GM21515 (cell line): ENCODE data around the gene TNRC18.

Source experiments
- ATAC-seq: cut with Tn5 transposase; IDR thresholded peaks from one replicate; pipeline ENCODE4 v1.9.1; 2021; ENCODE audit not compliant: unreplicated experiment

Gene TNRC18

GRCh38 chr7:5428478-5429252 lies 5.0 kb upstream of the TNRC18 start:
- ATAC-seq: no peak

DNA sequence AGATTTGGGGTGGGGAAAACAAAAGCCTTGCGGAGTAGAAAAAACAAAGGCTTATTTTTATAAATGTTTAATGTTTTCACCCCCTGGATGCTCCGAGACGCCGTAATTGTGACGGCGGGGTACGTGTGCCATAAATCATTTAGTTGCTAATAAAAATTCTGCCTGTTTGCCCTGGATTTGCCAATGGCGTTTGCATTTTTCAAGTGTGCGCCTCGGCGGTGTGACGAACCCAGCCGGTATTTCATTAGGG lies 2.5 kb upstream of the TNRC18 start:
- ATAC-seq: no peak

- no peak for ATAC-seq
Observed at GRCh38 chr7:5425507-5426225, 2.0 kb upstream of the TNRC18 start.

- no peak for ATAC-seq
Observed at GRCh38 chr7:5424749-5425506, 1.3 kb upstream of the TNRC18 start.

GRCh38 chr7:5423976-5424748 lies 528 bp upstream of the TNRC18 start:
- ATAC-seq: no peak

- ATAC-seq: no peak
Observed at GRCh38 chr7:5422396-5423305, 983 bp downstream of the TNRC18 start.

GRCh38 chr7:5421714-5422395 lies 1.8 kb downstream of the TNRC18 start:
- ATAC-seq: no peak

- no peak for ATAC-seq
Observed at GRCh38 chr7:5420881-5421713, 2.5 kb downstream of the TNRC18 start.

GRCh38 chr7:5420067-5420880 lies 3.4 kb downstream of the TNRC18 start:
- ATAC-seq: no peak

DNA sequence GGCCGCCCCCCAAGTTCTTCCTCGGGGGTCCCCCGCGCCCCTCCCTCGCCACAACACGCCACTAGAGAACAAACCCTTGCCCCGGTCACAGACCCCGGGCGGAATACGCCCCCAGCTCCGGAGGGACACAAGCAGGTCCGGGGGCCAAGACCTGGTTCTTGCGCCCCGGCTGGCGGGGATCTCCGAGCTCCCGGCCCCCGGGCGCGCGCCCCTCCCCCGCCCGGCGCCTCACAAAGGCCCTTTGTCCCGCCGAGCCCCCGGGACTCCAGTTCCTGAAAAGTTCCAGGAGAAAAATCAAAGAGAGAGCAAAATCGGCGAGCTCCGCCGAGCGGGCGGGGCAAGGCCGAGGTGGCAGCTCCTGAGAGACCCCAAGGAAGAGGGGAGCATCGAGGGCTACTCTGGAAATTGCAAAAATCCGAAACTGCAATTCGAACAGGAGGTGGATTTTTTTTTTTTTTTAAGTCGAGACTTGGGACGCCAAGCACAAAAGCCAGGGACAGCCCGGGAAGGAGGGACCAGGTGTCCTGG lies 4.0 kb downstream of the TNRC18 start:
- no peak for ATAC-seq

- ATAC-seq: no peak
Observed at GRCh38 chr7:5418285-5418582, 5.4 kb downstream of the TNRC18 start.

DNA sequence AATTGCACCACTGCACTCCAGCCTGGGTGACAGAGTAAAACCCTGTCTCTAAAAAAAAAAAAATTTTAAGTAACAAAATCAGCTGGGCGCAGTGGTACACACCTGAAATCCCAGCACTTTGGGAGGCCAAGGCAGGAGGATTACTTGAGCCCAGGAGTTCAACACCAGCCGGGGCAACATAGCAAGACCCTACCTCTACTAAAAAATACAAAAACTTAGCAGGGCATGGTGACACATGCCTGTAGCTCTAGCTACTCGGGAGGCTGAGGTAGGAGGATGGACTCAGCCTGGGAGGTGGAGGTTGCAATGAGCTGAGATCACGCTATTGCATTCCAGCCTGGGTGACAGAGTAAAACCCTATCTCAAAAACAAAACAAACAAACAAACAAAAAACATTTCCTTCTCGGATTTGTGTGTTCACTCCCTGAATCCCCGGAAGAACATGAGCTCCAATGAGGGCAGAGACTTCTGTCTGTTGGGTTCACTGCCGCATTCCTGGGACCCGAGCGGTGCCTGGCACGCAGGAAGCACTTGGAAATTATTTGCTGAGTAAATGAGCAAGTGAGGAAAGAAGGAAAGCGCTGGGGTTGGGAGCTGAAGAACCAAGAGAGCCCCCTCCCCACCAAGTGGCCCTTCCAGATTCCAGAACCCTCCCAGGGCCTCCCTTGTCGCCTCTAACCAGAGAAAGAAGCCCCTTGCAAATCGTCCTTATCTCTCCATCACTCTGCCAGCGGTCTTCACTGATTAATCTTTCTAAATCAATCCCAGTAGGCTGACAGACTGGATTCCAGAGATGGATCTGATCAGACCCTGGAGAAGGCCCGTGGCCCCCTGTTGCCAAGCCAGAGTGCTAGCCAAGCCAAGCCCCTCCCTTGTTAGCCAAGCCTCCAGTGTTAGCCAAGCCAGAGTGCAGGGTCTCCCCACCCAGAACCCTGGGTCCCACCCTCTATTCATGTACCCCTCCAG lies 6.2 kb downstream of the TNRC18 start:
- ATAC-seq: no peak

DNA sequence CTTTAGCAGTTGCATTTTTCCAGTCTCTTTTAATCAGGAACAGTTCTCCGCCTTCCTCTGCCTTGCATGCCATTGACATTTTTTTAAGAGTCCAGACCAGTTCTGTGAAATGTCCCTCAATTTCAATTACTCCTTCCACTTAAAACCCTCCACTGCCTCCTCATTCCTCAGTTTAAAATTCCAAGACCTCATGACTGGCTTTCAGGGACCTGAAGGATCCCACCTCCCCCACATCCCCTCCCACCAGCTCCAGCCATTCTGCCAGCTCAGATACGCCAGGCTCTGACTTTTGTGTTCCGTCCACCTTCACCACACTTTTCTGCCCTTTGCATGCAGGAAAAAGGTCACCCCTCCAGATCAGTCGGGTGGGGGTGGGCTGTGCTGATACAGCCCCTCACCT lies 8.7 kb downstream of the TNRC18 start:
- ATAC-seq: no peak

DNA sequence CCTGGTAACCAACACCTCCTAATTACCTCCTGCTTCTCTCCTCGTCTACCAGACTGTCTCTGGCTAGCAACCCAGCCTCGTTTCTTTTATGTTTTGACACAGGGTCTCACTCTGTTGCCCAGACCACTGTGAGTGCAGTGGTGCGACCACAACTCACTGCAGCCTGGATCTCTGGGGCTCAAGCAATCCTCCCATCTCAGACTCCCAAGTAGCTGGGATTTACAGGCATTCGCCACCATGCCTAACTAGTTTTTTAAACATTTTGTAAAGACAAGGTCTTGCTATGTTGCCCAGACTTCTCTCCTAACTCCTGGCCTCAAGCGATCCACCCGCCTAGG lies 10.2 kb downstream of the TNRC18 start:
- ATAC-seq: no peak

- ATAC-seq: no peak
Observed at GRCh38 chr7:5408777-5409176, 14.9 kb downstream of the TNRC18 start.

DNA sequence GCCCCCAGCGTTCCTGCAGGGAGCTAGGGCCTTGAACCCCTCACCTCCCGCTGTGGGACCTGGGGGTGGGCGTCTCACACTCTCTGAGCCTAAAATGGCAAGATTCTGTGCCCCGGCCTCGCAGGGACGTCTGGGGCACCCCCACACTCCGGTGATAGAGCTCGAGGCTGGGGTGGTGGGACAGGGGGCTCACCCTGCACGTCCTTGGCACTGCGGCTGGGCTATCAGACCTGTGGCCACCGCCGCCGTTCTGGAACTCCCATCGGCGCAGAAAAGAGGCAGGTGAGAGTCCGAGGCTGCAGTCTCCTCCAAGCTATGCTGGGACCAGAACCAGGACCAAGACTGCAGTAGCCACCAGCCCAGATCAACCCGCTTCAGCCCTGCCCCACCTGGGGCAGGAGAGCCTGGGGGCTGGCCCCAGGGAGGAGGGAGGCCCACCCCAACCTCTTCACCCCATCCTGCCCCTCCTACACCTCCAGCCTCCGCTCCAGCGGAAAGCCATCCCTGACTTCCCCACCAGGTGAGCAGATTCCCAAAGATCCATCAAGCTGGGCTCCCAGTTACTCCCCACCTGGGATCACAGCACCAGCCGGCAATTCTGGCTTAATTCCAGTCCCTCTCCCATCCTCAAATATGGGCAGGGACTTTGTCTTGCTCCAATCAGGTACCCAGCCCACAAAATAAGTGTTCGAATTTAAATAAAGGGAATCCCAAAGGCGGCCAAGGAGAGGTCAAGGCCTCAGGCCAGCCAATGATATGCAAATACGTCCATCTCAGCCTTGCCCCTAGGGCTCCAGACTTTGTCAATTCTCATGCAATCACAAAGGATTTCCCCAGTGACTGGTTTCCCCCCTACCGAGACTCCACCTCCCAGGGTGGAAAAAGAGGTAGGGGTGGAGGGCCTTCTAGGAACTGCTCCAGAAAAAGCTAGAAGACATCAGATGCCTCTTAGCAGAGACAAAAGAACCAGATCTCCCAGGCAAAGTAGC lies 16.4 kb downstream of the TNRC18 start:
- no peak for ATAC-seq
